NCI-H446 (cell line): ENCODE measurements around the gene UBTF.

Experiments
- DNase-seq, 2 experiments: peaks; one replicate each; lab custom pipeline; 2025; lab: John Stamatoyannopoulos, UW

UBTF gene

DNA sequence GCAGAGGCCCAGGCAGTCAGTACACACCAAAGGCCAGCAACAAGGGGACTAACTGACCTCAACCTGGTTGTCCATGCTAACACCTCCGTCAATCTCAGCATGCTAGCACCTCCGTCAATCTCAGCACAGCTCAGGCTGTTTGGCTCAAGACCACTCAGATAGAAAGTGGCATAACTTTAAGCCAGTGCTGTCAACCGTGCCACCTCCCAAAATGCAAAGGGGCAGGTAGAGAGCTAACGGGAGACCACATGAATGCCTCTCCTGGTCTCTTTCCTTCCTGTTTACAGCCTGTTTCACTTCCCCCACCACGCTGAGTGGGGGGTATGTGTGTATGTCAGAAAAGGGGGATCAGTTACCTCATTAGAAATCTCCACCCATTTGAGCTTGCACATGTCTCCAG is 3.3 kb downstream of the UBTF start:
- DNase-seq = no peak

DNA sequence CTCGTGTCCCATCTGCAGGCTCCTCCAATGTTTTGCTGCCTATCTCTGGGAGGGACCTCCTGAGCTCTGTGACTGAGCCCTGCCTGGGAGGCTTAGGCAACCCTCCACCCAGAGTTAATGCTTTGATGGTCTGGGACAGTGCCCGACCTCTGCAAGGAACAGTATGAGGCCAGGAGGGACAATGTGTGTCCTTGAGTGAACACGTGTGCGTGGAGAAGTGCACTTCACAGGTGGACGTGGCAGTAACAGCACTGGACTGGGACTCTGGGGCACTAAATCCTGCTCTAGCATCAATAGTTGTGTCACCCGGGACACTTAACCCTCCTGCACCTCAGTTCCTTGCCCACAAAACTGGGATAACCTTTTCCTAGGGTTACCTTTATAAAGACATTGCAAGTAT is 4.6 kb downstream of the UBTF start:
- DNase-seq = no peak

DNA sequence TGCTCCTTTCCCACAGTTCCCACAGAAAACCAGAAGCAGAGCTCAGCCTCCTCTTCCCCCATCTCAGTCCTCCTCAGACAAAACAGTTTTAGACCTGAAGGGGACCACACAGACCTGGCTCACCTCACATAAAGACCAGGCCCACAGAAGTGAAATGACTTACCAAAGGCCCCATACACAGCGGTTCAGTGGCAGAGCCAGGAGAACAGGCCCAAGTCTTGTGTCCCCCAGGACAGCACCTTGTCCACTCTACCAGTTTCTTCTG is 5.3 kb downstream of the UBTF start:
- DNase-seq = no peak

- peak in 1 of 2 experiments; percentile 32 for DNase-seq
Measured at GRCh38 chr17:44213403-44214229, 5.9 kb downstream of the UBTF start.

GRCh38 chr17:44212507-44213402 is 6.7 kb downstream of the UBTF start:
- DNase-seq = no peak

DNA sequence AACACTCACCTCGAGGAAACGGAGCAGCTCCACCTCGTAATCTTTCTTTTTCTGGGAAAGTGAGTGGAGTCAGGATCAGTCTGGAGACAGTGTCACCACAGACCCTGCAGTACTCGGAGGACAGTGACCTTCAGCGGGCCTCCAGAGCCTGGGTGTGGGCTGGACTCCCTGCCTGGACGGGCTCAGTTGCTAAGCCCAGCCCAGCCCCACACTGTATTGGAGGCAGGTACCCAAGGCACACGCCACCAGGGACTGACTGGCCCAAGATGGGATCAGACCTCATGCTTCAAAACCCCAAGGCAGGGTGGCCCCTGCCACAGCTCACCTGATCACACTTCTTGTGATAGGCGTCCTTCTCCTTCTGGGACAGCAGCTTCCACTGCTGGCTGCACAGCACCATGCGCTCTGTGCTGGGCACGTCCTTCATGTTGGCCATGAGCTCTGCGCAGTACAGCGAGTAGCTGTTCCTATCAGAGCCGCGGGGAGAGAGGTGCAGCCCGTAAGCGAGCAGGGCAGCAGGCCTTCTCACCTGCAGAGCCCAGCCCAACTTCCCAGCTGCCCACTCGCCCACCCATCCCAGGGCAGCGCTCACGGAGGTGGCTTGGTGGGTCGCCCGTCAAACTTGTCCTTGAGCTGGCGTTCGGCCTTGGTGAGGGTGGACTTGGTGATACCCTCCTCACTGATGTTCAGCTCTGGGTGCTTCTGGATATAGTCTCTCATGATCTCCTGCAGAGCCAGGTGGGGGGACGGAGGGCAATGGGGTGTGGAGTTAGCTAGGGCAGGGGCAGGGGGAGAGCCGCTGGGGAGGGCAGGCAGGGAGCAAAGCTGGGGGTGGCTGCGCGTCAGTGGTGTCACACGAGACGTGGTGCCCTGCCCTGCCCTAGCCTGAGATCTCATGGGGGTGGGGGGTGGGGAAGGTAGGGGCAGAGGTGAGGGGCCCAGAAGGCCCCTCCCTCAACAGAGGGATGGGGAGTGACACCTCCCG is 7.9 kb downstream of the UBTF start:
- no peak for DNase-seq

- no peak for DNase-seq
Measured at GRCh38 chr17:44210342-44211192, 8.9 kb downstream of the UBTF start.

GRCh38 chr17:44209786-44210341 is 9.6 kb downstream of the UBTF start:
- no peak for DNase-seq

- DNase-seq = no peak
Measured at GRCh38 chr17:44207743-44208142, 11.7 kb downstream of the UBTF start.

DNA sequence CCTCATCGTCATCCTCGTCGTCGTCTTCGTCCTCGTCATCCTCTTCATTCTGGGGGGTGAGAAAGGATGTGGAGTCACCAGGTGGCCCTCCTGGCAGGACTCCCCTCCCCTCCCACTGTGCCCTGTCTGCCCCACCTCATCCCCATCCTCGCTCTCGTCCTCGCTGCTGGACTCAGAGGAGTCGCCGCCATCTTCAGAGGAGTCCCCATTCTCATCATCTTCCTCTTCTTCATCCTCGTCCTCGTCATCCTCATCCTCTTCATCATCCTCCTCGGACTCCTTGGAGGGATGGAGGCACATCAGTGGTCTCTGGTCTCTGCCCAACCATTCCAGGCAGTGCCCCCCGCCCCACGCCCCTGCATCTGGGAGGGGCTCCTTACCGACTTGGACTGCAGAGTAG is 12.2 kb downstream of the UBTF start:
- DNase-seq = no peak

GRCh38 chr17:44206825-44207155 is 12.7 kb downstream of the UBTF start:
- DNase-seq = no peak

- no peak for DNase-seq
Measured at GRCh38 chr17:44205962-44206824, 13.3 kb downstream of the UBTF start.

- DNase-seq = no peak
Measured at GRCh38 chr17:44204441-44204882, 15.0 kb downstream of the UBTF start.

GRCh38 chr17:44203731-44204440 is 15.6 kb downstream of the UBTF start:
- DNase-seq = peak in 1 of 2 experiments; percentile 60

GRCh38 chr17:44202756-44203155 is 16.7 kb downstream of the UBTF start:
- DNase-seq = no peak

- DNase-seq = no peak
Measured at GRCh38 chr17:44200478-44201155, 18.9 kb downstream of the UBTF start.

GRCh38 chr17:44199553-44200477 is 19.7 kb downstream of the UBTF start, which contains the start of gene ATXN7L3:
Gene ATXN7L3 (minus strand): TSS chr17:44199884. CDS start chr17:44198070, 1,814 bp downstream.
- peak; percentile 92 to 98 for DNase-seq
